Activated CD4-positive, alpha-beta T cell treated with anti-CD3 and anti-CD28 coated beads for 36 hours (primary cell): ENCODE measurements around the gene JAZF1. TPM values are rescaled to one million over a fixed set of nuclear protein-coding genes. Genes with fewer than 3 reads are reported as not detected.

ENCODE experiments used
- ATAC-seq: fragments of 200-7000 bp; cut with Tn5 transposase; one replicate; pipeline ENCODE4 v1.10.0; 2021; ENCODE audit warnings: mild to moderate bottlenecking, moderate library complexity
- CTCF ChIA-PET: fragments of 350-600 bp; sonication (Branson Sonifier 250); formaldehyde crosslinking; loops from one replicate; lab custom pipeline; 2021; ENCODE audit warnings: antibody characterized with exemption; lab: Charles Lee
- POLR2A ChIA-PET: fragments of 350-600 bp; sonication (Branson Sonifier 250); formaldehyde crosslinking; loops from one replicate; lab custom pipeline; 2021; ENCODE audit warnings: antibody characterized with exemption, inconsistent platforms; lab: Charles Lee
- DNase-seq: peaks from one replicate; pipeline ENCODE4 v3.0.0-alpha.2; 2020
- H3K27ac Mint-ChIP-seq: one replicate; pipeline ENCODE4 v1.8.0; 2021; ENCODE audit warnings: mixed read lengths
- H3K27me3 Mint-ChIP-seq: one replicate; pipeline ENCODE4 v1.8.0; 2021; ENCODE audit warnings: mixed read lengths
- H3K36me3 Mint-ChIP-seq: one replicate; pipeline ENCODE4 v1.8.0; 2021; ENCODE audit warnings: low read depth, mixed read lengths
- H3K4me1 Mint-ChIP-seq: one replicate; pipeline ENCODE4 v1.8.0; 2021; ENCODE audit warnings: mixed read lengths
- H3K4me3 Mint-ChIP-seq: one replicate; pipeline ENCODE4 v1.8.0; 2021; ENCODE audit warnings: mild to moderate bottlenecking, moderate library complexity, mixed read lengths
- H3K9me3 Mint-ChIP-seq: one replicate; pipeline ENCODE4 v1.8.0; 2021; ENCODE audit warnings: low read depth, mixed read lengths
- intact Hi-C, 2 experiments: fragments of 100-400 bp; cut with DNase I in 1 of 2; cut with micrococcal nuclease in 1 of 2; formaldehyde crosslinking; loops; one replicate each; pipeline versions ENCODE4 v1.14.2 to v1.15.1; 2022 to 2024; cut with DNase I, micrococcal nuclease
- total RNA-seq, 2 experiments: library from RNA; stranded (reverse); gene quantifications; one replicate each; pipeline ENCODE4 v1.2.3, GENCODE V29; 2021

The JAZF1 gene
- total RNA-seq, 2 experiments from 2014 or later: 5.2 to 6.9 TPM

DNA sequence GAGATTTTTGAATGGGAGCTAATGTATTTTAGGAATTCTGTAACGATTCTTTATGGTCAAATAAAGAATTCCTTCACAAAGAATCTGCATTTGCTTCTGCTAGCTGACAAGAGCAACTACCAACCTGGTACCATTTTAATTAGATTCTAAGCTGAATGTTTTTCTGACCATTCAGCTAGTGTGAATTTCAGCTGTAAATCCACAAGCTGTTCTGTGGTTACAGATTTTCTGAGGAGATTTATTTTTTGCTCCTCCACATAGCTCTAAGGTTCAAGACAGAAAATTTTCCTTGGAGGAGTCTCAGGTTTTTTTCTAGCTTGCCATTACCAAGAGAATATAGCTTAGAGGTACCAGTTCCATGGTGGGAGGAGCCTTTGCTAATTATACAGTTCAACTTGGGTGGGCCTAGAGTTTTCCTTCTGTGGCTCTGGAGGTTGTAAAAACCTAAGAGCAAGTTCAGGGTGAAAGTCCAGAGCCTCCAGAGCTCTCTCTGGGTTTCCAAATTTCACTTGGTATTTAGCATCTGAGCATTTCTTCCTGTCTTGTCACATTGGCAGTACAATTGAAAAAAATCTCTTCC is 120.1 kb downstream of the JAZF1 start:
- ChIA-PET CTCF (interaction anchor here (0.6 to 4.4 kb wide), 15 partner anchors 10 to 864 kb away, joined by 3 to 23 read pairs (median 4); no protein-coding TSS in a partner anchor), POLR2A (no interaction called here)
- Mint-ChIP-seq H3K27ac (no peak overlapping the region), H3K9me3 (peaks cover 4% of the 10 kb centered on the region), H3K4me3 (no peak overlapping the region), H3K36me3 (no peaks in the 10 kb centered on the region), H3K27me3 (no peaks in the 10 kb centered on the region), H3K4me1 (peaks cover 5% of the 10 kb centered on the region)
- ATAC-seq: no peak
- intact Hi-C loops: no loop called here
- no peak for DNase-seq

DNA sequence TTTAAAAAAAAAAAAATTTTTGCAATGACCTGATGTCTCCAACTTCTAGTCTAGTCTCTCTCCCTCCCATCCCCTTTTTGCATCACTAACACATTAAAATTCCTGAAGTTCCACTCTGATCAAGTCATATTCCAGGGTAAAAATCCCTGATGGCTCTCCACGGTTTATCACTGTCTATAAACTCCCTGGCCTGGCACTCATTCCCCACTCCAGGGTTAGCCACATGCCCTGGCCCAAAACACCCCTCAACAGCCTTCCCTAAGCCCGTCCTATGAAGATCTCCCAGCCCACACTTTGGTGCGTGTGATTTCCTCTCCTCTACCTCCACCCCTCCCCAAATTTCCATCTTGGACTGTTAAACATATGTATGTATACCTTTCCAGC is 125.4 kb downstream of the JAZF1 start:
- no peak for ATAC-seq
- CTCF ChIA-PET: interaction anchor here (1.2 to 1.6 kb wide), 2 partner anchors 38 to 41 kb away, joined by 4 to 5 read pairs; no protein-coding TSS in a partner anchor
- H3K27me3 Mint-ChIP-seq: peaks cover 3% of the 10 kb centered on the region
- no peak overlapping the region for H3K4me3 Mint-ChIP-seq
- intact Hi-C loops: loop anchor here in 1 of 2 experiments (10.0 kb wide), 1 partner anchor 60 kb away; no protein-coding TSS in a partner anchor
- no peak overlapping the region for H3K27ac Mint-ChIP-seq
- peaks cover 10% of the 10 kb centered on the region for H3K4me1 Mint-ChIP-seq
- H3K36me3 Mint-ChIP-seq: no peaks in the 10 kb centered on the region
- POLR2A ChIA-PET: no interaction called here
- peaks cover 4% of the 10 kb centered on the region for H3K9me3 Mint-ChIP-seq
- no peak for DNase-seq

DNA sequence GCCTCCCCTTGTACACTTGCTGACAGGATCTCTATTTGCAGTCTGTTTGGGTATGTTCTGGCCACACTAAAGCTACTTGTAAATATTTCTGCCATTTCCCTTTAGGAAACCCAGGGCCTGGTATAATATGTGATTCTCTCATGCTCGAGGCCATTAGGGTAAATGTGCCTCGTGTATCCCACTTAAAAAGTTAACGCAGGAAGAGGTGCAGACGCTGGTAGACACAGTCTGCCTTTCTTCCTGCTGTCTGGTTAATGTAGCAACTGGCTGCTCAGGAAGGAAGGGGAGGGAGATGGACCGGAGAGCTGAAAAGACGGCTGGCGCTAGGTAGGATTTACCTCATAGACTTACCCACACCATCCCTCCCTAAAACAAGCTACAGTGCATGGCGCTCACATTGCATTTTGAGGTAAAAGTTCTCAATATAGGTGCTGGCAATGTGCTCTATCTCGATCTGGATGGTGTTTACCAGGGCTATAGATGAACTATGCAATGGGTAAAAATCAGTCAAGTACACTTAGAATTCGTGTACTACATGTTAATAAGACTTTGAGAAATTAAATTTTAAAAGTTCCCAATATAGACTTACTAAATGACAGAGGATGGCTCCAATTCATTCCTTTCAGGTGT is 125.9 kb downstream of the JAZF1 start:
- no peaks in the 10 kb centered on the region for H3K36me3 Mint-ChIP-seq
- H3K4me1 Mint-ChIP-seq: peaks cover 10% of the 10 kb centered on the region
- H3K4me3 Mint-ChIP-seq: no peak overlapping the region
- no peak overlapping the region for H3K27ac Mint-ChIP-seq
- DNase-seq (no peak), ATAC-seq (no peak)
- H3K9me3 Mint-ChIP-seq: peaks cover 2% of the 10 kb centered on the region
- ChIA-PET CTCF (interaction anchor here (1.6 kb wide), 1 partner anchor 39 kb away, joined by 5 read pairs; no protein-coding TSS in a partner anchor), POLR2A (no interaction called here)
- H3K27me3 Mint-ChIP-seq: peaks cover 3% of the 10 kb centered on the region
- intact Hi-C loops: loop anchor here in 1 of 2 experiments (10.0 kb wide), 1 partner anchor 60 kb away; no protein-coding TSS in a partner anchor

DNA sequence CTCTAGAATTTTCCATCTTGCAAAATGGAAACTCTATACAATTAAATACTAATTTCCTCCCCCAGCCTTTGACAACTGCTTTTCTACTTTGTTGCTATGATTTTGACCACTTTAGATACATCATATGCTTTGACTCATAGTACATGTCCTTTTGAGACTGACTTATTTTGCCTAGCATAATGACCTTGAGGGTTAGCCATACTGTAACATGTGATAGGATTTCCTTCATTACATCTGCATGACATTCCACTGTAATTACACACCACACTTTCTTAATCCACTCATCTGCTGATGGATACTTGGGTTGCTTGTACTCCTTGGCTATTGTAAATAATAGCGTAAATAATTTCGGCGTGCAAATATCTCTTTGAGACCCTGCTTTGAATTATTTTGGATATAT is 127.7 kb downstream of the JAZF1 start:
- H3K9me3 Mint-ChIP-seq: no peaks in the 10 kb centered on the region
- CTCF ChIA-PET: interaction anchor here (1.2 kb wide), 1 partner anchor 9 kb away, joined by 4 read pairs; no protein-coding TSS in a partner anchor
- peaks cover 10% of the 10 kb centered on the region for H3K4me1 Mint-ChIP-seq

DNA sequence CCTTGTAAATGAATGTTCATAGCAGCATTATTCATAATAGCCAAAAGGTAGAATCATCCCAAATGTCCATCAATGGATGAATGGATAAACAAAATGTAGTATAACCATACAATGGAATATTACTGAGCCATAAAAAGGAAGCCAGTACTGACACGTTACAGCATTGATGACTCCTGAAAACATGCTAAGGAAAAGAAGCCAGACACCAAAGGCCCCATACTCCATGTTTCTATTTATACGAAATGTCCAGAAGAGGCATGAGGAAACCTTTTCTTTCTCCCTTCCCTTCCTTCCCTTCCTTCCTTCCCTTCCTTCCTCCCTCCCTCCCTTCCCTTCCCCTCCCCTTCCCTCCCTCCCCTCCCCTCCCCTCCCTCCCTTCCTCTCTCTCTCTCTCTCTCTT is 131.9 kb downstream of the JAZF1 start:
- peaks cover 4% of the 10 kb centered on the region for H3K36me3 Mint-ChIP-seq
- H3K9me3 Mint-ChIP-seq: no peaks in the 10 kb centered on the region
- no peaks in the 10 kb centered on the region for H3K4me1 Mint-ChIP-seq
- no peak overlapping the region for H3K27ac Mint-ChIP-seq
- H3K27me3 Mint-ChIP-seq: peaks cover 2% of the 10 kb centered on the region
- H3K4me3 Mint-ChIP-seq: no peak overlapping the region
- DNase-seq: no peak
- POLR2A ChIA-PET: no interaction called here
- intact Hi-C loops: no loop called here
- no peak for ATAC-seq
- CTCF ChIA-PET: interaction anchor here (0.7 to 0.9 kb wide), 4 partner anchors 9 to 362 kb away, joined by 3 read pairs; no protein-coding TSS in a partner anchor

More for the DNA sequence above, 127.7 kb downstream of the JAZF1 start:
- H3K27me3 Mint-ChIP-seq: peaks cover 3% of the 10 kb centered on the region
- POLR2A ChIA-PET: no interaction called here
- no peak overlapping the region for H3K27ac Mint-ChIP-seq
- ATAC-seq (no peak), DNase-seq (no peak)
- intact Hi-C loops: loop anchor here in 1 of 2 experiments (10.0 kb wide), 1 partner anchor 58 kb away; no protein-coding TSS in a partner anchor
- no peak overlapping the region for H3K4me3 Mint-ChIP-seq
- no peaks in the 10 kb centered on the region for H3K36me3 Mint-ChIP-seq

DNA sequence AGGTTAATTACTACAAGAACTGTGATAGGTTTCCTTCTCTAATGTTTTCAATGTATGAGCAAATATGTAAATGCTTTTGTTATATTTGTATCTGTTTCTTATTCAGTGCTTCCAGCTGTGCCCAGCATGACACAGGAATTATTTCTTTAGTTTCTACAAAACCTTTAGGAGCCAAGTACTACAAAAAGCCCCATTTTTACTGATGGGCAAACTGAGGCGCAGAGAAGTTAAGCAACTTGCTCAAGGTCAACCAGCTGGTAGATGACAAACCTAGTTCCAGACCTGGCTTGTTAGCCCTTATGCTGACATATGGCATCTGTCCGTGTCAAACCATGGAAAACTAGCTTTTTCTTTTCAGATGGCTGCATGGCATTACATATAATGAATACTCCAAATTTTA is 134.6 kb downstream of the JAZF1 start:
- peaks cover 9% of the 10 kb centered on the region for H3K36me3 Mint-ChIP-seq
- ChIA-PET POLR2A (no interaction called here), CTCF (interaction anchor here (0.6 kb wide), 1 partner anchor 27 kb away, joined by 3 read pairs; no protein-coding TSS in a partner anchor)
- intact Hi-C loops: no loop called here
- H3K4me1 Mint-ChIP-seq: peaks cover 12% of the 10 kb centered on the region
- no peak for DNase-seq
- no peak overlapping the region for H3K27ac Mint-ChIP-seq
- H3K9me3 Mint-ChIP-seq: peaks cover 2% of the 10 kb centered on the region
- no peak overlapping the region for H3K4me3 Mint-ChIP-seq
- ATAC-seq: no peak
- peaks cover 4% of the 10 kb centered on the region for H3K27me3 Mint-ChIP-seq

DNA sequence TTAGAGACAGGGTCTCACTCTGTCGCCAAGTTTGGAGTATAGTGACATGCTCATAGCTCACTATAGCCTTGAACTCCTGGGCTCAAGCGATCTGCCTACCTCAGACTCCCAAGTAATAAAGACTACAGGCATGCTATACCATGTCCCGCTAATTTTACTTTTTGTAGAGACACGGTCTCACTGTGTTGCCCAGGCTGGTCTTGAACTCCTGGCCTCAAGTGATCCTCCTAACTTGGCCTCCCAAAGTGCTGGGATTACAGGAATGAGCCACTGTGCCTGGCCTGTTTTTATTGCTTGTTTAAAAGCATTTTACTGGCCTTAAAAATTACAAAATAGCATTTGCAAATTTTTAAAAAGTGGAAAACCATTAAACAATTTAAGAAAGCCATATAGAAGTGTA is 135.0 kb downstream of the JAZF1 start:
- POLR2A ChIA-PET: no interaction called here
- H3K27ac Mint-ChIP-seq: no peak overlapping the region
- H3K36me3 Mint-ChIP-seq: peaks cover 9% of the 10 kb centered on the region
- no peak overlapping the region for H3K4me3 Mint-ChIP-seq
- peaks cover 4% of the 10 kb centered on the region for H3K27me3 Mint-ChIP-seq
- peaks cover 12% of the 10 kb centered on the region for H3K4me1 Mint-ChIP-seq
- intact Hi-C loops: no loop called here
- peaks cover 2% of the 10 kb centered on the region for H3K9me3 Mint-ChIP-seq
- CTCF ChIA-PET: no interaction called here
- no peak for ATAC-seq
- DNase-seq: no peak

DNA sequence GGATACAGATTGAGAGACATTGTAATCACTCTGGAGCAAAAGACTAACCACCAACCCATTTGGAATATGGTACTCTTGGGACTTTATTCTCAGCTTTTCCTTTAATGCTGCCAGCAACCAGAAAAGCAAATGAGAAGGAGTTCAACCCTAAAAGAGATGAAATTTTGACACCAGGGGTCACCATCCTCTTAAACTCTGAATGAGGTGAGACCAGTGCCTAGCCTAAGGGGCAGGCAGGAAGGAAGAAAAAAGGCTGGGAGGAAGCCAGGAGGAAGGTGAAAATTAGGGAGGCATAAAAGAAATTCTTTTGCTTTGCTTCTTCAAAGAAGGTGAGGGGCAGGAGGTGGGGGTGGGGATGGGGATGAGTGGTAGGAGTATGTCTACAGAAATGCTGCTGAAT is 135.8 kb downstream of the JAZF1 start:
- no peak overlapping the region for H3K4me3 Mint-ChIP-seq
- no peak overlapping the region for H3K27ac Mint-ChIP-seq
- ChIA-PET POLR2A (no interaction called here), CTCF (no interaction called here)
- ATAC-seq (no peak), DNase-seq (no peak)
- peaks cover 2% of the 10 kb centered on the region for H3K9me3 Mint-ChIP-seq
- intact Hi-C loops: no loop called here
- peaks cover 12% of the 10 kb centered on the region for H3K4me1 Mint-ChIP-seq
- peaks cover 7% of the 10 kb centered on the region for H3K27me3 Mint-ChIP-seq
- peaks cover 9% of the 10 kb centered on the region for H3K36me3 Mint-ChIP-seq

DNA sequence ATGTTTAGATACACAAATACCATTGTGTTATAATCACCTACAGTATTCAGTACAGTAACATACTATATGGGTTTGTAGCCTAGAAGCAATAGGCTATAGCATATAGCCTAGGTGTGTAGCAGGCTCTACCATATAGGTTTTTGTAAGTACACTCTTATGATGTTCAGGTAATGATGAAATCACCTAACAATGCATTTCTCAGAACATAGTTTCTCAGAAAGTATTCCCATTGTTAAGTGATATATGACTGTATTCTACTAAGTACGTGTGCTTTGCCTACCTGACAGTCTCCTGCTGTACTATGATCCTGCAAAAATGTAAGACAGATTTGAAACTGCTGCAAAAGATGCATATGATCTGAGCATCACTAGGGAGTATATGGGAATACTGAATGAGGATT is 137.9 kb downstream of the JAZF1 start:
- H3K36me3 Mint-ChIP-seq: peaks cover 9% of the 10 kb centered on the region

DNA sequence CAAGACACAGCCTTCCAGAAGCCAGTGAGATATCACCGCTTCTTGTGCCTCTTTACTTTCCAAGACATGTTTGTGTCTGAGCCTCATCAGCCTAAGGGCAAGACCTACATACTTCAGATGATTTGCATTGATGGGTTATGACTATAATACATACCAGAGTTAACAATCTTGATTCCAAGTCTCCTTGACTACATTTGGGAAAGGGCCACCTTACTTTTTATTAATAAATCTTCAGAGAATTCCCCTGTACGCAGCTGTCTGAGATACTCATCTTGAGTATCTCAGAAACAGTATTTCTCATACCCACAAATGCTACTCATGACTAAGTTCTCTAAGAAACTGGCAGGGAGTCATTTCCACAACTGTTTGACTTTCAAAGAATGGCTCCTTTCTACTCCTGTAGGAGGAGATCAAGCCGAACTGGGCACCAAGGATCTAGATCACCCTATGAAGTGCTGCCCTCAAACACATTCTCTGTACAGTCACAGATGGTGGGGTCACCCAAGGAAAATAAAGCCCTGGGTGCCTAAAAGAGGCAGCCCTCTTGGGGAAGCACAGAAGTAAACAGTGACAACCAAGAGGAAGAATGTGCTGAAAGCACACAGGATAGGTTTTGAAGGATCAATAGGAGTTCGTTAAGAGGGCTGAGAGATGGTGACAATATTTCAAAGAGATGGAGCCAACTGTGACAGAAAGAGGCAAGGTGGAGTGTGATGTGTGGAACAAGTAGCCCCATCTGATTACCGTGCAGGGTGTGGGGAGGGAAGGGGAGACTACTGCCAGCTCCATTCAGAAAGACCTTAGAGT is 138.9 kb downstream of the JAZF1 start:
- CTCF ChIA-PET: interaction anchor here (1.5 kb wide), 1 partner anchor 56 kb away, joined by 4 read pairs; no protein-coding TSS in a partner anchor
- H3K4me1 Mint-ChIP-seq: peaks cover 29% of the 10 kb centered on the region
- H3K4me3 Mint-ChIP-seq: no peak overlapping the region
- H3K36me3 Mint-ChIP-seq: peaks cover 9% of the 10 kb centered on the region
- peak overlapping the region; percentile 63 for H3K27ac Mint-ChIP-seq
- peak; percentile 69 for ATAC-seq
- H3K27me3 Mint-ChIP-seq: peaks cover 11% of the 10 kb centered on the region
- DNase-seq: peak; percentile 18
- H3K9me3 Mint-ChIP-seq: peaks cover 2% of the 10 kb centered on the region
- intact Hi-C loops: loop anchor here in 1 of 2 experiments (2.0 kb wide), 1 partner anchor 259 kb away; no protein-coding TSS in a partner anchor
- POLR2A ChIA-PET: no interaction called here

More for the DNA sequence above, 137.9 kb downstream of the JAZF1 start:
- POLR2A ChIA-PET: no interaction called here
- ATAC-seq (no peak), DNase-seq (no peak)
- Mint-ChIP-seq H3K27ac (no peak overlapping the region), H3K27me3 (peaks cover 11% of the 10 kb centered on the region), H3K4me1 (peaks cover 19% of the 10 kb centered on the region), H3K9me3 (peaks cover 2% of the 10 kb centered on the region), H3K4me3 (no peak overlapping the region)
- intact Hi-C loops: no loop called here
- CTCF ChIA-PET: interaction anchor here (0.7 to 1.5 kb wide), 2 partner anchors 55 kb away, joined by 3 to 4 read pairs; no protein-coding TSS in a partner anchor

DNA sequence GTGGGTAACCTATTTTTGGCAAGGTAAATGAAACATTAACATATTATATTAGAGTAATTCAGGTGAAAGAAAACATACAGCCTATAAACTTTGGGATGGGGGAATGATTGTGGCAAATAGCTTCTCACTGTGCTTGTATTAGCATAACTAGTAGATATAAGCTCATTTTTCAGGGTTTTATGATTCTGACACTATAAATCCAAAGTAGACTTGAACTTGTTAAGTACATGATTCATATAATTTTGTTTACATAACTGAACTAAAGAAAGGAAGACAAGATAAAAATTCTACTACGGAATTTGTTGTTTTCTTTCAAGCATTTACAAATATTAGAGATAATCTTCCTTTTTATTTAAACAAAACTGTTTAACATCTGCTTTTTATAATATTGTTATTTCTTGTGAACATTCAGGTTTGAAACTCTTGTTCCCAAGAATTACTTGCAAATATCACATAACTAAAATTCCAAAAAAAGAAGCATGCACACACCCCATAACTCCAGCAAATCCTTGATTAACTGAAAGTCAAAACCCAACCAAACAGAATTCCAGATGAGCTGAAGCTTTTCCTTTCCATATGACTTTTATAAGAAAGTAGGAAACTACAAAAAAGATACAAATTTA is 142.3 kb downstream of the JAZF1 start:
- Mint-ChIP-seq H3K4me1 (peaks cover 36% of the 10 kb centered on the region), H3K27ac (no peak overlapping the region), H3K4me3 (no peak overlapping the region), H3K27me3 (peaks cover 8% of the 10 kb centered on the region), H3K9me3 (peaks cover 2% of the 10 kb centered on the region), H3K36me3 (peaks cover under 1% of the 10 kb centered on the region)
- intact Hi-C loops: no loop called here
- DNase-seq (no peak), ATAC-seq (no peak)
- ChIA-PET POLR2A (no interaction called here), CTCF (interaction anchor here (0.8 to 1.8 kb wide), 5 partner anchors 14 to 40 kb away, joined by 3 to 6 read pairs (median 5); no protein-coding TSS in a partner anchor)
